Measurements from ENCODE around the gene ADAM12. TPM values are rescaled to one million over a fixed set of nuclear protein-coding genes. Genes with fewer than 3 reads are reported as not detected.

Gene ADAM12
- total RNA-seq, 1 donor from 2014 or later = 100 TPM

GRCh38 chr10:126102636-126103035, 285.6 kb downstream of the ADAM12 start:
- peaks cover 34% of the 10 kb centered on the region for H3K36me3 ChIP-seq (ENCODE audit: insufficient read depth, low read length)
- H3K4me3 ChIP-seq (ENCODE audit: insufficient read depth, low read depth, low read length) = no peak overlapping the region
- no peak overlapping the region for H3K27ac ChIP-seq (ENCODE audit: low read depth, low read length)
- TF ChIP-seq EZH2 (IDR thresholded peaks at IDR 0.05; ENCODE audit: insufficient read depth, low read length) (no peak), CTCF (IDR thresholded peaks at IDR 0.05; ENCODE audit: insufficient read depth, low read depth, low read length) (no peak)
- Mint-ChIP-seq H3K36me3 (ENCODE audit: low read depth, unreplicated experiment) (peaks cover 43% of the 10 kb centered on the region), H3K4me3 (ENCODE audit: unreplicated experiment) (no peak overlapping the region), H3K9me3 (ENCODE audit: unreplicated experiment) (no peaks in the 10 kb centered on the region), H3K27me3 (ENCODE audit: low read depth, unreplicated experiment) (no peaks in the 10 kb centered on the region), H3K27ac (ENCODE audit: unreplicated experiment) (no peak overlapping the region), H3K4me1 (ENCODE audit: low read depth, unreplicated experiment) (peaks cover 12% of the 10 kb centered on the region)
- no peaks in the 10 kb centered on the region for H3K9me3 ChIP-seq (ENCODE audit: insufficient read depth, low read depth, low read length)
- no peak overlapping the region for H2AFZ ChIP-seq (ENCODE audit: low read depth, low read length)
- H3K27me3 ChIP-seq (ENCODE audit: insufficient read depth, low read length) = no peaks in the 10 kb centered on the region
- H4K20me1 ChIP-seq (ENCODE audit: insufficient read depth, low read length) = no peaks in the 10 kb centered on the region
- H3K4me2 ChIP-seq (ENCODE audit: low read length) = no peak overlapping the region
- no peaks in the 10 kb centered on the region for H3K79me2 ChIP-seq (ENCODE audit: insufficient read depth, low read length)
- no peak for DNase-seq (ENCODE audit: low read depth)
- FAIRE-seq = no peak
- H3K4me1 ChIP-seq (ENCODE audit: insufficient read depth, low read length) = peaks cover 4% of the 10 kb centered on the region
- H3K9ac ChIP-seq (ENCODE audit: low read length) = no peak overlapping the region

GRCh38 chr10:126101736-126102135, 286.5 kb downstream of the ADAM12 start:
- Mint-ChIP-seq H3K4me3 (ENCODE audit: unreplicated experiment) (no peak overlapping the region), H3K4me1 (ENCODE audit: low read depth, unreplicated experiment) (peaks cover 12% of the 10 kb centered on the region), H3K36me3 (ENCODE audit: low read depth, unreplicated experiment) (peaks cover 39% of the 10 kb centered on the region), H3K27ac (ENCODE audit: unreplicated experiment) (no peak overlapping the region), H3K27me3 (ENCODE audit: low read depth, unreplicated experiment) (no peaks in the 10 kb centered on the region), H3K9me3 (ENCODE audit: unreplicated experiment) (no peaks in the 10 kb centered on the region)
- H3K79me2 ChIP-seq (ENCODE audit: insufficient read depth, low read length) = no peaks in the 10 kb centered on the region
- no peak overlapping the region for H3K27ac ChIP-seq (ENCODE audit: low read depth, low read length)
- H3K4me2 ChIP-seq (ENCODE audit: low read length) = no peak overlapping the region
- no peaks in the 10 kb centered on the region for H3K9me3 ChIP-seq (ENCODE audit: insufficient read depth, low read depth, low read length)
- no peak overlapping the region for H3K9ac ChIP-seq (ENCODE audit: low read length)
- H3K36me3 ChIP-seq (ENCODE audit: insufficient read depth, low read length) = peaks cover 34% of the 10 kb centered on the region
- DNase-seq (ENCODE audit: low read depth) (no peak), FAIRE-seq (peak; percentile 41)
- no peak for TF ChIP-seq EZH2 (IDR thresholded peaks at IDR 0.05; ENCODE audit: insufficient read depth, low read length)
- TF ChIP-seq CTCF (IDR thresholded peaks at IDR 0.05; ENCODE audit: insufficient read depth, low read depth, low read length) = no peak
- no peaks in the 10 kb centered on the region for H3K27me3 ChIP-seq (ENCODE audit: insufficient read depth, low read length)
- no peaks in the 10 kb centered on the region for H4K20me1 ChIP-seq (ENCODE audit: insufficient read depth, low read length)
- H3K4me3 ChIP-seq (ENCODE audit: insufficient read depth, low read depth, low read length) = no peak overlapping the region
- peaks cover 4% of the 10 kb centered on the region for H3K4me1 ChIP-seq (ENCODE audit: insufficient read depth, low read length)
- H2AFZ ChIP-seq (ENCODE audit: low read depth, low read length) = no peak overlapping the region

DNA sequence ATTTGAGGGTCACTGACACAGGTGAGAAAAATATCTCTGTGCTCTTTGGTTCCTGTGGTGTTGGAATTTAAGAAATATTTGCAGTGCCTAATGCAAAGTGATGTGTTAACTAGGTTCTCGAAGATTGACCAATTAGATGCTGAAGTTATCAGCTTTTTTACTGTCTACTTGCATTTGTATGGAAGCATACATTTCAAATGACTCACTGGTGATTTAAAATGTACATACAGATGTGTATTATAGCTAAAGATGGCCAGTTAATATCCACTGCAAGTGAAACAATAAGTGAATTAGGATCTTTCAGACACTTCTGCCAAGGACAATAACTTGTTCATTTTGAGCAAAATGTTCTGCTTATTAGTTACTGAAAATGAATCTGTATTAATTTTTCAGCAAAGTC, 287.0 kb downstream of the ADAM12 start:
- no peaks in the 10 kb centered on the region for H3K27me3 Mint-ChIP-seq (ENCODE audit: low read depth, unreplicated experiment)
- H3K4me2 ChIP-seq (ENCODE audit: low read length) = no peak overlapping the region
- no peaks in the 10 kb centered on the region for H3K79me2 ChIP-seq (ENCODE audit: insufficient read depth, low read length)

More for the DNA sequence above, 287.0 kb downstream of the ADAM12 start:
- no peak overlapping the region for H3K27ac ChIP-seq (ENCODE audit: low read depth, low read length)
- Mint-ChIP-seq H3K36me3 (ENCODE audit: low read depth, unreplicated experiment) (peaks cover 37% of the 10 kb centered on the region), H3K4me3 (ENCODE audit: unreplicated experiment) (no peak overlapping the region), H3K4me1 (ENCODE audit: low read depth, unreplicated experiment) (peaks cover 12% of the 10 kb centered on the region), H3K9me3 (ENCODE audit: unreplicated experiment) (no peaks in the 10 kb centered on the region), H3K27ac (ENCODE audit: unreplicated experiment) (no peak overlapping the region)
- peaks cover 36% of the 10 kb centered on the region for H3K36me3 ChIP-seq (ENCODE audit: insufficient read depth, low read length)
- no peak overlapping the region for H3K4me3 ChIP-seq (ENCODE audit: insufficient read depth, low read depth, low read length)
- FAIRE-seq (no peak), DNase-seq (ENCODE audit: low read depth) (no peak)
- no peak overlapping the region for H2AFZ ChIP-seq (ENCODE audit: low read depth, low read length)
- H3K9me3 ChIP-seq (ENCODE audit: insufficient read depth, low read depth, low read length) = no peaks in the 10 kb centered on the region
- no peak overlapping the region for H3K9ac ChIP-seq (ENCODE audit: low read length)
- H3K27me3 ChIP-seq (ENCODE audit: insufficient read depth, low read length) = no peaks in the 10 kb centered on the region
- no peaks in the 10 kb centered on the region for H4K20me1 ChIP-seq (ENCODE audit: insufficient read depth, low read length)
- peaks cover 4% of the 10 kb centered on the region for H3K4me1 ChIP-seq (ENCODE audit: insufficient read depth, low read length)
- TF ChIP-seq EZH2 (IDR thresholded peaks at IDR 0.05; ENCODE audit: insufficient read depth, low read length) (no peak), CTCF (IDR thresholded peaks at IDR 0.05; ENCODE audit: insufficient read depth, low read depth, low read length) (no peak)

Measured in astrocyte (in vitro differentiated cells and primary cell).